ENCODE results near the gene TSPOAP1.

The TSPOAP1 gene

GRCh38 chr17:58277107-58277801 is 51.3 kb downstream of the TSPOAP1 start:
- no peak for TF ChIP-seq BACH2 (CRISPR knock-in tag; IDR thresholded peaks at IDR 0.05; ENCODE audit: borderline replicate concordance)
- no peak for ATAC-seq

DNA sequence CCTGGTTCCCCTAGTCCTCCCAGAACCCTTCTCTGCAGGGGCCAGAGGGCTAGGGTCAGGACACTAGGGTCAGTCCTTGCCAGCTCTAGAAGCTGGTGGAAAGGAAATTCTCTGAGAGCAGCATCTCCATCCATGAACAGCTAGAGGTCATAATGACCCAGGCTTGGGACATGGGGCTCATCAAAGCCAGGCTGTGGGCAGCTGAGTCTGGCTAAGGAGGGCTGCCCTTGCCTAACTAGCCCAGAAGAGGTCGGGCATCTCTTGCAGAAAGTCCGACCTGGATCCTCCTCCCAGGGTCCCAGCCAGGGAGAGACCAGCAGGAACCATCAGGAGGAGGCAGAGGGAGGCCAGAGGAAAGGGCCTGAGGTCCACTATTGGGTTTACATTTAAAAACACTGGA is 52.2 kb downstream of the TSPOAP1 start:
- ATAC-seq = no peak

DNA sequence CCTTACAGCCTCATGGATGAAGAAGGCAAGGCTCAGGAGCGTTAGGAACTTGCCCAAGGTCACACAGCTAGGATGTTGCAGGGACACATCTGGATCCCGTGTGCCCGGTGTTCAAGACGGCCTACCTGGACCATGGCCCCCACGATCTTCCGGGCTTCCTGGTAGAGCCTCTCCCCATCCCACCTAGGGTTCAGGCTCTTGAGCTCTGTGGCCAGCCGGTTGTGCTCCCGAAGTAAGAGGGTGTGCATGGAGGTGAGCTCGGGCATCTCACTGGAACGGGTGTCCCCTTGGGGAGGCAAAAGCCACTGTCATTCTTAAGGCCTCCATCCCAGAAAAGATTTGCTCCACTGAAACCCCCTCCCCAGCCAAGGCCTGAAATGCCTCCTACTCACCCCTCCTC is 53.2 kb downstream of the TSPOAP1 start:
- ATAC-seq = no peak
- no peak for TF ChIP-seq SNAI2 (CRISPR knock-in tag; IDR thresholded peaks at IDR 0.05)
- TF ChIP-seq ZNF8 (CRISPR knock-in tag; IDR thresholded peaks at IDR 0.05) = no peak
- TF ChIP-seq ZC3H10 (CRISPR knock-in tag; IDR thresholded peaks at IDR 0.05) = no peak
- TF ChIP-seq TOX (CRISPR knock-in tag; IDR thresholded peaks at IDR 0.05; ENCODE audit: borderline replicate concordance) = no peak
- TF ChIP-seq GLIS3 (CRISPR knock-in tag; IDR thresholded peaks at IDR 0.05) = no peak
- TF ChIP-seq PPARA (CRISPR knock-in tag; IDR thresholded peaks at IDR 0.05; ENCODE audit: borderline replicate concordance) = no peak
- no peak for TF ChIP-seq ZFP3 (CRISPR knock-in tag; IDR thresholded peaks at IDR 0.05)
- TF ChIP-seq TCF4 (CRISPR knock-in tag; IDR thresholded peaks at IDR 0.05; ENCODE audit: borderline replicate concordance) = no peak

More for the DNA sequence above, 52.2 kb downstream of the TSPOAP1 start:
- TF ChIP-seq ZFP30 (CRISPR knock-in tag; IDR thresholded peaks at IDR 0.05) (no peak), SNAI2 (CRISPR knock-in tag; IDR thresholded peaks at IDR 0.05) (no peak), PATZ1 (CRISPR knock-in tag; IDR thresholded peaks at IDR 0.05; ENCODE audit: borderline replicate concordance) (no peak), ZC3H10 (CRISPR knock-in tag; IDR thresholded peaks at IDR 0.05) (no peak)

- TF ChIP-seq ESRRG (CRISPR knock-in tag; IDR thresholded peaks at IDR 0.05) (no peak), CSDC2 (CRISPR knock-in tag; IDR thresholded peaks at IDR 0.05) (no peak), ZFP3 (CRISPR knock-in tag; IDR thresholded peaks at IDR 0.05) (no peak), ZNF8 (CRISPR knock-in tag; IDR thresholded peaks at IDR 0.05) (no peak)
- TF ChIP-seq, protein P1, sequence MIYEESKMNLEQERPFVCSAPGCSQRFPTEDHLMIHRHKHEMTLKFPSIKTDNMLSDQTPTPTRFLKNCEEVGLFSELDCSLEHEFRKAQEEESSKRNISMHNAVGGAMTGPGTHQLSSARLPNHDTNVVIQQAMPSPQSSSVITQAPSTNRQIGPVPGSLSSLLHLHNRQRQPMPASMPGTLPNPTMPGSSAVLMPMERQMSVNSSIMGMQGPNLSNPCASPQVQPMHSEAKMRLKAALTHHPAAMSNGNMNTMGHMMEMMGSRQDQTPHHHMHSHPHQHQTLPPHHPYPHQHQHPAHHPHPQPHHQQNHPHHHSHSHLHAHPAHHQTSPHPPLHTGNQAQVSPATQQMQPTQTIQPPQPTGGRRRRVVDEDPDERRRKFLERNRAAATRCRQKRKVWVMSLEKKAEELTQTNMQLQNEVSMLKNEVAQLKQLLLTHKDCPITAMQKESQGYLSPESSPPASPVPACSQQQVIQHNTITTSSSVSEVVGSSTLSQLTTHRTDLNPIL (CRISPR knock-in tag; IDR thresholded peaks at IDR 0.05; ENCODE audit: low read depth) = no peak
- no peak for ATAC-seq
Measured at GRCh38 chr17:58273453-58274104, 55.0 kb downstream of the TSPOAP1 start.

DNA sequence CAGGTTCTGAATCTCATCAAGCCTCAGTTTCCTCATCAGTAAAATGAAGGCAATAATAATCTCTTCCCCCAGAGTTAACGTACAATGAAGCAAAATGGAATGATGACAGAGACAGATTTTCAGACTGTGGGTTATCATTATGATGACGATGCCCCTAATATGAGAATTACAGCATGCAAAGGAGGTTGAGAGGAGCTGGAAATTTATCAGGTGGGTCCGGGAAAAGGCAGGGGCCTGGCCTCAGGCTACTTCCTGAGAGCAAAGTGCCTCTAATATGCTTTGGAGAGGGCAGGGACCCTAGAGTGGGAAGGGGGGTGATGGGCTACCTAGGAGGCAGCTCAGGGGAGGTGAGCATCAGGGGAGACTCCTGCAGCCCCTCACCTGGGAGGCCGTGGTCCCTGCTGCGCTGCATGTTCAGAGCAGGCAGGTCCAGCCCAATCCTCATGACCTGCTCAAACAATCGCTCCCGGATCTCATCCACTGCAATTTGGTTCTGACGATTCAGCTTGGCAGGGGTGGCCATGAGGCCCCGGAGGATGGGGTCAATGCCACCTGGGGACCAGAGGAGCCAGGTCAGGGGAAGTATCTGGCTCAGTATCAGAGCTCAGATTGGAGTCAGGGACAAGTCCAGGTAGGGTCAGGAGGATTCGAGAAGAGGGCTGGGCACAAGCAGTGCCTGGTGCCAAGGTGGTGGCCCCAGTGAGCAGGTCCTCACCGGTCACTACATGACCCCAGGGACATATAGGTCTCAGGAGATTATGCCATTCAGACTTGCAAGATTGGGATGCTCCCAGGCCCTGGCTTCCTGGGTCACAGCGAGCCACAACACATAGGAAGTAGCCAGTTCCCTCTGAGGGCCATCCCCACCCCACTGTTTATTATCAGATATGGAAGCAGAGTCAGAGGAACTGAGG is 56.0 kb downstream of the TSPOAP1 start:
- no peak for TF ChIP-seq RARB (CRISPR knock-in tag; IDR thresholded peaks at IDR 0.05)
- no peak for TF ChIP-seq TCF4 (CRISPR knock-in tag; IDR thresholded peaks at IDR 0.05; ENCODE audit: borderline replicate concordance)
- TF ChIP-seq, protein P2, sequence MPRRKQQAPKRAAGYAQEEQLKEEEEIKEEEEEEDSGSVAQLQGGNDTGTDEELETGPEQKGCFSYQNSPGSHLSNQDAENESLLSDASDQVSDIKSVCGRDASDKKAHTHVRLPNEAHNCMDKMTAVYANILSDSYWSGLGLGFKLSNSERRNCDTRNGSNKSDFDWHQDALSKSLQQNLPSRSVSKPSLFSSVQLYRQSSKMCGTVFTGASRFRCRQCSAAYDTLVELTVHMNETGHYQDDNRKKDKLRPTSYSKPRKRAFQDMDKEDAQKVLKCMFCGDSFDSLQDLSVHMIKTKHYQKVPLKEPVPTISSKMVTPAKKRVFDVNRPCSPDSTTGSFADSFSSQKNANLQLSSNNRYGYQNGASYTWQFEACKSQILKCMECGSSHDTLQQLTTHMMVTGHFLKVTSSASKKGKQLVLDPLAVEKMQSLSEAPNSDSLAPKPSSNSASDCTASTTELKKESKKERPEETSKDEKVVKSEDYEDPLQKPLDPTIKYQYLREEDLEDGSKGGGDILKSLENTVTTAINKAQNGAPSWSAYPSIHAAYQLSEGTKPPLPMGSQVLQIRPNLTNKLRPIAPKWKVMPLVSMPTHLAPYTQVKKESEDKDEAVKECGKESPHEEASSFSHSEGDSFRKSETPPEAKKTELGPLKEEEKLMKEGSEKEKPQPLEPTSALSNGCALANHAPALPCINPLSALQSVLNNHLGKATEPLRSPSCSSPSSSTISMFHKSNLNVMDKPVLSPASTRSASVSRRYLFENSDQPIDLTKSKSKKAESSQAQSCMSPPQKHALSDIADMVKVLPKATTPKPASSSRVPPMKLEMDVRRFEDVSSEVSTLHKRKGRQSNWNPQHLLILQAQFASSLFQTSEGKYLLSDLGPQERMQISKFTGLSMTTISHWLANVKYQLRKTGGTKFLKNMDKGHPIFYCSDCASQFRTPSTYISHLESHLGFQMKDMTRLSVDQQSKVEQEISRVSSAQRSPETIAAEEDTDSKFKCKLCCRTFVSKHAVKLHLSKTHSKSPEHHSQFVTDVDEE (CRISPR knock-in tag; IDR thresholded peaks at IDR 0.05) = no peak
- no peak for TF ChIP-seq PATZ1 (CRISPR knock-in tag; IDR thresholded peaks at IDR 0.05; ENCODE audit: borderline replicate concordance)
- no peak for ATAC-seq
